ENCODE measurements around the gene CCN5.
A peak's percentile ranks its signal among the peaks of the same experiment; 100 is the strongest.

CCN5 gene

DNA sequence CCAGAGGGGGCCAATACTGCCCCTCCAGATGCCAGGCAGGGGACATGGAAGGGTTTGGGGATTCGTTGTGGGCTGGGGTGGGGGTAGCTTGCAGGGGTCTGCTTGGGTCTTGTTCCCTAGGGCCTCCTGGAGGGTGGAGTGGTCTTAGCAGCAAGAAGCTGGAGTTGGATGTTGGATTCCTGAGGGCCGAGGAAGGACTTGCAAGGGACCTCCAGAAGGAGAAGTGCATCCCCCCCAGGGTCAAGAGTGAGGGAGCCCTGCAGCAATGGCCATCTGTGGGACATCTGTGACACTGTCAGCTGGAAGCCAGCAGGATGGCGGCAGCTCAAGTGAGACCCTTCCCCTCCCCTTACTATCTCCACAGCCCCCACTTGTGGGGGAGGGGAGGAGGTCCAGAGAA lies 25.4 kb upstream of the CCN5 start:
- H3K18ac ChIP-seq (ENCODE audit: low read length) = no peak overlapping the region
- no peak overlapping the region for H3K23ac ChIP-seq (ENCODE audit: low read length)
- H3K4me1 ChIP-seq (ENCODE audit: control insufficient read depth in 1 of 2, insufficient read depth in 2 of 2, low read length in 2 of 2) = peaks cover 5 to 8% of the 10 kb centered on the region in 2 experiments
- H3K4me2 ChIP-seq (ENCODE audit: low read length) = no peak overlapping the region
- H2AFZ ChIP-seq (ENCODE audit: insufficient read depth, low read length, poor library complexity) = no peak overlapping the region
- no peak for DNase-seq
- H4K91ac ChIP-seq (ENCODE audit: low read depth, low read length) = peak overlapping the region; percentile 2
- no peak overlapping the region for H4K8ac ChIP-seq (ENCODE audit: low read depth, low read length)
- no peak overlapping the region for H2BK120ac ChIP-seq (ENCODE audit: insufficient read depth, low read length, poor library complexity)
- WGBS (ENCODE audit: extremely low coverage, insufficient coverage, insufficient read length) = no CpG with 5 or more reads among the region's 3 CpGs
- H4K12ac ChIP-seq (ENCODE audit: low read depth, low read length) = no peak overlapping the region
- H2BK5ac ChIP-seq (ENCODE audit: low read depth, low read length, poor library complexity) = no peak overlapping the region
- H3K9ac ChIP-seq (ENCODE audit: low read length) = no peak overlapping the region
- no peak overlapping the region for H3K14ac ChIP-seq (ENCODE audit: low read length)
- no peaks in the 10 kb centered on the region for H3K79me2 ChIP-seq (ENCODE audit: control insufficient read depth, insufficient read depth, low read length, poor library complexity)
- no peaks in the 10 kb centered on the region for H3K36me3 ChIP-seq (ENCODE audit: control insufficient read depth in 1 of 2, insufficient read depth in 2 of 2, low read length in 2 of 2)
- H3K4ac ChIP-seq (ENCODE audit: low read depth, low read length) = no peak overlapping the region
- peaks cover 7% of the 10 kb centered on the region for H3K79me1 ChIP-seq (ENCODE audit: low read length)
- H3K4me3 ChIP-seq (ENCODE audit: low read depth, low read length) = no peak overlapping the region
- peaks cover 1% of the 10 kb centered on the region for H3K9me3 ChIP-seq (ENCODE audit: insufficient read depth, low read depth, low read length)
- no peaks in the 10 kb centered on the region for H3K27me3 ChIP-seq (ENCODE audit: insufficient read depth, low read length)
- H2BK12ac ChIP-seq (ENCODE audit: low read length) = peak overlapping the region; percentile 21
- no peak overlapping the region for H2AK5ac ChIP-seq (ENCODE audit: low read length)
- H3K27ac ChIP-seq (ENCODE audit: low read depth, low read length) = no peak overlapping the region

DNA sequence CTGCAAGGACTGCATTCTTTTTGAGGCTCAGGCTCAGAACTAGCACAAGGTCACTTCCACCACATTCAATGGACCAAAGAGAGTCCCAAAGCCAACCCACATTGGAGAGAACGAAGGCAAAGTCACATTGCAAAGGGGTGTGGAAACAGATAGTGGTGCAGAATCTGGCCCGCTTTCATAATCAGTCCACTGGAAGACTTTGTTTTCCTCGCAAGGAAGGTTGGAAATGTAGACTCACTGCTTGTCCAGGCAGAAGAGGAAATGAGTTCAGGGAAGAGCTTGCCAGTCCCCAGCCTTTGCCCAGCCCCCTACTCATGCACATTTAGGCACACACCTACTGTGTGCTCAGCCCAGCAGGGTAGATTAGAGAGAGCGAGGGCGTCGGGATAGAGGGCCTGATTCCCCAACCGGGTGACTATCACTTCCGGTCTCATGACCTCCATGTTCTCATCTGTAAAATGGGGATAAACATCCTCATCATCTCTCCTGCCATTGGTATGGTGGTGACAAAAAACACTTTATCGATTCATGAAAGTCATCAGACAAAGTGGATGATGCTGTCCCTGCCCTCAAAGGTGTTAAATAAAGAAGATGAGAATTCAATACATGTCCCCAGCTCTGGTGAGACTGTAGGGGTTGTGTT lies 24.3 kb upstream of the CCN5 start:
- Histone ChIP-seq H3K14ac (ENCODE audit: low read length) (no peak overlapping the region), H3K9ac (ENCODE audit: low read length) (no peak overlapping the region), H3K9me3 (ENCODE audit: insufficient read depth, low read depth, low read length) (peaks cover 1% of the 10 kb centered on the region), H2BK12ac (ENCODE audit: low read length) (peak overlapping the region; percentile 10), H2BK5ac (ENCODE audit: low read depth, low read length, poor library complexity) (no peak overlapping the region), H3K23ac (ENCODE audit: low read length) (no peak overlapping the region), H3K36me3 (ENCODE audit: control insufficient read depth in 1 of 2, insufficient read depth in 2 of 2, low read length in 2 of 2) (no peaks in the 10 kb centered on the region), H4K8ac (ENCODE audit: low read depth, low read length) (no peak overlapping the region), H4K12ac (ENCODE audit: low read depth, low read length) (no peak overlapping the region), H3K79me2 (ENCODE audit: control insufficient read depth, insufficient read depth, low read length, poor library complexity) (no peaks in the 10 kb centered on the region), H2AFZ (ENCODE audit: insufficient read depth, low read length, poor library complexity) (no peak overlapping the region), H3K4ac (ENCODE audit: low read depth, low read length) (no peak overlapping the region), H3K79me1 (ENCODE audit: low read length) (peaks cover 7% of the 10 kb centered on the region), H3K4me2 (ENCODE audit: low read length) (no peak overlapping the region), H3K4me1 (ENCODE audit: control insufficient read depth in 1 of 2, insufficient read depth in 2 of 2, low read length in 2 of 2) (peaks cover 8 to 11% of the 10 kb centered on the region in 2 experiments), H4K91ac (ENCODE audit: low read depth, low read length) (no peak overlapping the region), H3K27me3 (ENCODE audit: insufficient read depth, low read length) (no peaks in the 10 kb centered on the region), H2AK5ac (ENCODE audit: low read length) (no peak overlapping the region), H2BK120ac (ENCODE audit: insufficient read depth, low read length, poor library complexity) (no peak overlapping the region), H3K4me3 (ENCODE audit: low read depth, low read length) (no peak overlapping the region), H3K18ac (ENCODE audit: low read length) (no peak overlapping the region), H3K27ac (ENCODE audit: low read depth, low read length) (no peak overlapping the region)
- WGBS (ENCODE audit: extremely low coverage, insufficient coverage, insufficient read length) = no CpG with 5 or more reads among the region's 9 CpGs
- no peak for DNase-seq

DNA sequence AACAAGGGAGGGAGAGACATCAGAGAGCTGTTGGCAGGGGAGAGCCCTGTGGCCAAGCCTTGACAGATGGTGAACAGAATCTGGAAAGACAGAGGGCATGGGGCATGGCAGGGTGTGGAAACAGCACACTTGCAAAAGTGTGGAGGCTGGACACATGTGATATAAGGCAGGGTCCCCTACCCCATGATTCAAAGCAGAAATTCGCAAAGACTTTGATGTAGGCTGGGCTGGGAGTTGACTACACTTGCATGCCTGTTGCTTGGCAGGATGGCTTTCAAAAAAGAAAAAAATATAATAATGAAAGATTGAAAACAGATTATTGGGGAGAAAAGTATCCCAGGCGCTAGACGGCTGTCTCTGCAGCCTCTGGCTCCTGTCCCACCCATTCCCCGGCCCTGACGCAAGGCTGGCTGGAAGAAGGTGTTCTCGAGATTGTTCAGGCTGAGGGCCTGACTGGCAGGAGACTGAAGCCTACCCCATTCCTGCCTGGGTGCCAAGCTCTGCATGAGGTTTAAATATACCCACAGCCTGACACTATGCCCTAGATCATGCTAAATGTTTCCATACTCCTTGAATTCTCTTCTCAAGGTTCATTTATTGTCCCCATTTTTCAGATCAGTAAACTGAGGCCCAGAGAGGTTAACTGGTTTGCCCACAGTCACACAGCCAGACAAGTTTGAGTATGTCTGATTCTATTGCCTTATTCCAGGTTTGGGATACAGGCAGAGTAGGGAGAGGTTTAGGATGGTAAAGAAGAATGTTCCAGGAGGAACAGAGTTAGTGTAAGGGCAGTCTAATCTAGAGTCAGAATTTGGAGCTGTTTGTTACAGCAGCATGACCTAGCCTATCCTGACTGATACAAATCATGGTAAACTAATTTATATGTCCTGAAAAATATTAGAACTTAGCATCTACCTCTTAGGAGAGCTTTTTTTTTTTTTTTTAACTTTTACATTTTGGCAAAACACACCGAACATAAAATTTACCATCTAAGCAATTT lies 23.4 kb upstream of the CCN5 start:
- no CpG with 5 or more reads among the region's 7 CpGs for WGBS (ENCODE audit: extremely low coverage, insufficient coverage, insufficient read length)

DNA sequence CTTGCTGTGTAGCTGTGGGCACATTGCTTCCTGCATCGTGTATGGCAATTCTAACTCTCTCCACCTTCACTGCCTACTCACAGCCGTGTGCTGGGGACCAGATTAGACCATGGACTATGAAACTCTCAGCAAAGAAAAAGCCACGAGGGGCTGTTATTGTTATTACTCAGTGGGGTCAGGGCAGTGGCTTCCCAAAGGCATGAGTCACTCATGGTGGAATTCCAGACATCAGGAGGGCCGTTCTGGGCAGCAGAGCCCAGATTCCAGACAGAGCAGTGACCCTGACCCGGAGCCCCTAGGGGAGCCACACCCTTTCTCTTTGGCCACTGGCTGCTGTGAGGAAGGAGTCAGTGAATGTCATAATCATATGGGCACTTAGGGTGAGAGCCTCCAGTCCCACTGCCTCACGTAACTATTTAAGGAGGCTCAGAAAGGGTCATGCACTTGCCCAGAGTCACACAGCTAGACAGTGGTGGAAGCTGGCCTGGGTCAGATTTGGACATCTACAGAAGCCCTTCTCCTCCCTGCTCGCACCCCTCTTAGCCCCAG lies 22.2 kb upstream of the CCN5 start:
- peak; percentile 98 for DNase-seq

More for the DNA sequence above, 23.4 kb upstream of the CCN5 start:
- Histone ChIP-seq H3K36me3 (ENCODE audit: control insufficient read depth in 1 of 2, insufficient read depth in 2 of 2, low read length in 2 of 2) (no peaks in the 10 kb centered on the region), H3K4me3 (ENCODE audit: low read depth, low read length) (no peak overlapping the region), H3K4me2 (ENCODE audit: low read length) (no peak overlapping the region), H2BK5ac (ENCODE audit: low read depth, low read length, poor library complexity) (no peak overlapping the region), H2AFZ (ENCODE audit: insufficient read depth, low read length, poor library complexity) (no peak overlapping the region), H3K27me3 (ENCODE audit: insufficient read depth, low read length) (no peaks in the 10 kb centered on the region), H3K23ac (ENCODE audit: low read length) (no peak overlapping the region), H3K79me1 (ENCODE audit: low read length) (peaks cover 7% of the 10 kb centered on the region), H3K9ac (ENCODE audit: low read length) (no peak overlapping the region), H2BK12ac (ENCODE audit: low read length) (peak overlapping the region; percentile 51), H3K9me3 (ENCODE audit: insufficient read depth, low read depth, low read length) (peaks cover 1% of the 10 kb centered on the region), H3K4me1 (ENCODE audit: control insufficient read depth in 1 of 2, insufficient read depth in 2 of 2, low read length in 2 of 2) (peaks cover 8 to 11% of the 10 kb centered on the region in 2 experiments), H2BK120ac (ENCODE audit: insufficient read depth, low read length, poor library complexity) (no peak overlapping the region), H4K12ac (ENCODE audit: low read depth, low read length) (no peak overlapping the region), H3K14ac (ENCODE audit: low read length) (no peak overlapping the region), H3K4ac (ENCODE audit: low read depth, low read length) (no peak overlapping the region), H3K79me2 (ENCODE audit: control insufficient read depth, insufficient read depth, low read length, poor library complexity) (no peaks in the 10 kb centered on the region), H3K18ac (ENCODE audit: low read length) (no peak overlapping the region), H2AK5ac (ENCODE audit: low read length) (peak overlapping the region; percentile 15), H4K8ac (ENCODE audit: low read depth, low read length) (no peak overlapping the region), H3K27ac (ENCODE audit: low read depth, low read length) (no peak overlapping the region), H4K91ac (ENCODE audit: low read depth, low read length) (no peak overlapping the region)
- no peak for DNase-seq

More for the DNA sequence above, 22.2 kb upstream of the CCN5 start:
- H3K4me3 ChIP-seq (ENCODE audit: low read depth, low read length) = no peak overlapping the region
- no peak overlapping the region for H3K4ac ChIP-seq (ENCODE audit: low read depth, low read length)
- H2AK5ac ChIP-seq (ENCODE audit: low read length) = peak overlapping the region; percentile 43
- no peak overlapping the region for H2BK5ac ChIP-seq (ENCODE audit: low read depth, low read length, poor library complexity)
- H3K36me3 ChIP-seq (ENCODE audit: control insufficient read depth in 1 of 2, insufficient read depth in 2 of 2, low read length in 2 of 2) = no peaks in the 10 kb centered on the region
- H3K4me1 ChIP-seq (ENCODE audit: control insufficient read depth in 1 of 2, insufficient read depth in 2 of 2, low read length in 2 of 2) = peaks cover 8 to 11% of the 10 kb centered on the region in 2 experiments
- H3K18ac ChIP-seq (ENCODE audit: low read length) = no peak overlapping the region
- no peak overlapping the region for H2BK120ac ChIP-seq (ENCODE audit: insufficient read depth, low read length, poor library complexity)
- H3K9ac ChIP-seq (ENCODE audit: low read length) = no peak overlapping the region
- H3K79me2 ChIP-seq (ENCODE audit: control insufficient read depth, insufficient read depth, low read length, poor library complexity) = no peaks in the 10 kb centered on the region
- no peak overlapping the region for H3K14ac ChIP-seq (ENCODE audit: low read length)
- H3K4me2 ChIP-seq (ENCODE audit: low read length) = peak overlapping the region; percentile 31
- H3K27ac ChIP-seq (ENCODE audit: low read depth, low read length) = peak overlapping the region; percentile 77
- H3K23ac ChIP-seq (ENCODE audit: low read length) = no peak overlapping the region
- WGBS (ENCODE audit: extremely low coverage, insufficient coverage, insufficient read length) = no CpG with 5 or more reads among the region's 7 CpGs
- peaks cover 1% of the 10 kb centered on the region for H3K9me3 ChIP-seq (ENCODE audit: insufficient read depth, low read depth, low read length)
- H3K79me1 ChIP-seq (ENCODE audit: low read length) = peaks cover 7% of the 10 kb centered on the region
- H3K27me3 ChIP-seq (ENCODE audit: insufficient read depth, low read length) = no peaks in the 10 kb centered on the region
- H4K12ac ChIP-seq (ENCODE audit: low read depth, low read length) = no peak overlapping the region
- no peak overlapping the region for H2AFZ ChIP-seq (ENCODE audit: insufficient read depth, low read length, poor library complexity)
- peak overlapping the region; percentile 57 for H4K91ac ChIP-seq (ENCODE audit: low read depth, low read length)
- no peak overlapping the region for H4K8ac ChIP-seq (ENCODE audit: low read depth, low read length)
- H2BK12ac ChIP-seq (ENCODE audit: low read length) = peak overlapping the region; percentile 29

Measured in trophoblast cell (in vitro differentiated cells and primary cell).